AG09309 (cell line): ENCODE results near the gene ADAM29.

Source experiments
- DNase-seq: peaks from one replicate; pipeline ENCODE4 v3.0.0-alpha.2; 2010; ENCODE audit warnings: low read depth
- H3K4me3 ChIP-seq: 2 replicates; pipeline ENCODE4 v1.5.1; 2011; ENCODE audit warnings: mild to moderate bottlenecking, low read depth, low read length, moderate library complexity; ENCODE audit not compliant: control insufficient read depth
- CTCF ChIP-seq: IDR thresholded peaks from 2 replicates; pipeline ENCODE4 v1.5.1; 2011; ENCODE audit warnings: mild to moderate bottlenecking, low read depth, low read length, inconsistent platforms; ENCODE audit not compliant: insufficient read depth, control insufficient read depth; ENCODE audit errors: missing control alignments

ADAM29 gene

GRCh38 chr4:174928174-174928573 is 10.0 kb downstream of the ADAM29 start:
- no peak for TF ChIP-seq CTCF
- no peak for DNase-seq
- no peak overlapping the region for H3K4me3 ChIP-seq

GRCh38 chr4:174928575-174929253 is 10.6 kb downstream of the ADAM29 start:
- no peak overlapping the region for H3K4me3 ChIP-seq
- no peak for TF ChIP-seq CTCF
- no peak for DNase-seq

GRCh38 chr4:174929346-174929745 is 11.2 kb downstream of the ADAM29 start:
- no peak overlapping the region for H3K4me3 ChIP-seq
- no peak for DNase-seq
- no peak for TF ChIP-seq CTCF

GRCh38 chr4:174930895-174931294 is 12.7 kb downstream of the ADAM29 start:
- no peak overlapping the region for H3K4me3 ChIP-seq
- no peak for DNase-seq
- no peak for TF ChIP-seq CTCF

- no peak overlapping the region for H3K4me3 ChIP-seq
- no peak for TF ChIP-seq CTCF
- DNase-seq: no peak
These were observed 14.9 kb downstream of the ADAM29 start for GRCh38 chr4:174933083-174933482.

- TF ChIP-seq CTCF: no peak
- no peak for DNase-seq
- H3K4me3 ChIP-seq: no peak overlapping the region
These were observed 16.2 kb downstream of the ADAM29 start for GRCh38 chr4:174934360-174934759.
